HepG2 (cell line): ENCODE measurements around the gene ABT1. TPM values are rescaled to one million over a fixed set of nuclear protein-coding genes. Genes with fewer than 3 reads are reported as not detected.
A peak's percentile ranks its signal among the peaks of the same experiment; 100 is the strongest.

ENCODE experiments used
- EZH2 ChIP-seq: conservative IDR thresholded peaks from 2 replicates; pipeline ENCODE4 v1.6.1; 2012; ENCODE audit warnings: mild to moderate bottlenecking, low read depth, low read length, moderate library complexity
- GLMP ChIP-seq: sonication (generic); formaldehyde crosslinking; IDR thresholded peaks from 2 replicates; pipeline ENCODE4 v1.9.0; 2021; ENCODE audit warnings: missing genetic modification reagents, mild to moderate bottlenecking, borderline replicate concordance
- GMEB2 ChIP-seq: IDR thresholded peaks from 2 replicates; pipeline ENCODE4 v1.6.1; 2016; ENCODE audit warnings: missing biosample characterization, missing genetic modification reagents, low read depth
- GRHL1 ChIP-seq: sonication (generic); formaldehyde crosslinking; conservative IDR thresholded peaks from 2 replicates; pipeline ENCODE4 v1.8.0; 2022; ENCODE audit warnings: missing genetic modification reagents
- HNRNPLL ChIP-seq: fragments of 200-400 bp; formaldehyde crosslinking; IDR thresholded peaks from 2 replicates; pipeline ENCODE4 v1.6.1; 2017; ENCODE audit warnings: mild to moderate bottlenecking, low read depth, low read length; ENCODE audit not compliant: poor library complexity, severe bottlenecking
- JDP2 ChIP-seq: sonication (generic); formaldehyde crosslinking; IDR thresholded peaks from 2 replicates; pipeline ENCODE4 v1.8.1; 2022; ENCODE audit warnings: missing genetic modification reagents, borderline replicate concordance
- RFXAP ChIP-seq: sonication (generic); formaldehyde crosslinking; IDR thresholded peaks from 2 replicates; pipeline ENCODE4 v1.4.0; 2020; ENCODE audit warnings: missing genetic modification reagents, borderline replicate concordance
- U2AF2 ChIP-seq: fragments of 200-400 bp; formaldehyde crosslinking; IDR thresholded peaks from 2 replicates; pipeline ENCODE4 v1.6.1; 2017; ENCODE audit warnings: low read depth, mild to moderate bottlenecking, low read length
- YEATS2 ChIP-seq: sonication (generic); formaldehyde crosslinking; IDR thresholded peaks from 2 replicates; pipeline ENCODE4 v1.4.0; 2020; ENCODE audit warnings: missing genetic modification reagents, borderline replicate concordance
- YY1 ChIP-seq: IDR thresholded peaks from 2 replicates; pipeline ENCODE4 v1.6.1; 2011; ENCODE audit warnings: low read length, low read depth, moderate library complexity, mild to moderate bottlenecking; ENCODE audit not compliant: insufficient read depth, insufficient replicate concordance
- ZC3H13 ChIP-seq: sonication (generic); formaldehyde crosslinking; IDR thresholded peaks from 2 replicates; pipeline ENCODE4 v1.8.1; 2023; ENCODE audit warnings: mild to moderate bottlenecking, missing genetic modification reagents, moderate library complexity
- ZFYVE20 ChIP-seq: sonication (generic); formaldehyde crosslinking; IDR thresholded peaks from 2 replicates; pipeline ENCODE4 v1.8.0; 2023; ENCODE audit warnings: low read depth, mild to moderate bottlenecking, moderate library complexity, missing genetic modification reagents, borderline replicate concordance
- ZNF230 ChIP-seq: sonication (generic); formaldehyde crosslinking; IDR thresholded peaks from 2 replicates; pipeline ENCODE4 v1.4.0; 2020; ENCODE audit warnings: mild to moderate bottlenecking, missing genetic modification reagents
- ZNF3 ChIP-seq: IDR thresholded peaks from 2 replicates; pipeline ENCODE4 v1.7.0; 2017; ENCODE audit warnings: inconsistent platforms
- ZNF552 ChIP-seq: sonication (generic); formaldehyde crosslinking; IDR thresholded peaks from 2 replicates; pipeline ENCODE4 v1.9.0; 2022; ENCODE audit warnings: missing genetic modification reagents, mild to moderate bottlenecking, borderline replicate concordance
- ZNF558 ChIP-seq: sonication (generic); formaldehyde crosslinking; IDR thresholded peaks from 2 replicates; pipeline ENCODE4 v1.9.0; 2022; ENCODE audit warnings: mild to moderate bottlenecking, missing genetic modification reagents, borderline replicate concordance
- ZNF572 ChIP-seq: sonication (generic); formaldehyde crosslinking; IDR thresholded peaks from 2 replicates; pipeline ENCODE4 v1.5.1; 2020; ENCODE audit warnings: mild to moderate bottlenecking, missing genetic modification reagents
- ZNF777 ChIP-seq: sonication (generic); formaldehyde crosslinking; IDR thresholded peaks from 2 replicates; pipeline ENCODE4 v1.4.0; 2020; ENCODE audit warnings: missing genetic modification reagents
- ZNF850 ChIP-seq: sonication (generic); formaldehyde crosslinking; conservative IDR thresholded peaks from 2 replicates; pipeline ENCODE4 v1.9.0; 2021; ENCODE audit warnings: mild to moderate bottlenecking, missing genetic modification reagents
- polyA plus RNA-seq, 8 experiments: library from polyadenylated mRNA; depleted of rRNA in 3 of 8; stranded (reverse) in 7 of 8; unstranded in 1 of 8; fragments of >200 nt; fragmentation: Illumina TruSeq in 4 of 8; extraction: Trizol in 4 of 8; gene quantifications; 2 replicates each; pipeline versions ENCODE4 v1.2.1 to v1.2.3, GENCODE V29; 2011 to 2016; ENCODE audit warnings: low read depth in 4 of 8, missing spikeins in 1 of 8, mixed read lengths in 1 of 8; ENCODE audit not compliant: insufficient read depth in 1 of 8
- total RNA-seq, 5 experiments: library from RNA; depleted of rRNA; stranded (reverse); fragments of >200 nt; fragmentation: Illumina TruSeq; extraction: Trizol; gene quantifications; 2 replicates each; pipeline ENCODE4 v1.2.3, GENCODE V29; 2016; ENCODE audit warnings: low read depth in 1 of 5
- TF ChIP-seq, protein P1 (sequence below): sonication (generic); formaldehyde crosslinking; IDR thresholded peaks from 2 replicates; pipeline ENCODE4 v1.5.0; 2020; ENCODE audit warnings: mild to moderate bottlenecking, missing genetic modification reagents, moderate library complexity
- TF ChIP-seq, protein P2 (sequence below): sonication (generic); formaldehyde crosslinking; IDR thresholded peaks from 2 replicates; pipeline ENCODE4 v1.8.0; 2022; ENCODE audit warnings: mild to moderate bottlenecking, missing genetic modification reagents, moderate library complexity

The ABT1 gene
- total and polyA plus RNA-seq, 2 of the 13 experiments (the other 11 are each of a cell fraction or from before 2014, with no cell fraction given), result 38.4 TPM

GRCh38 chr6:26596579-26597388 is at the start of gene ABT1 (continued):
- peak; percentile 93; the same call in 1 of the 2 replicates for TF ChIP-seq ZNF558 (CRISPR knock-in tag)
- TF ChIP-seq ZFYVE20 (CRISPR knock-in tag), result peak; percentile 28; the same call in 1 of the 2 replicates
- TF ChIP-seq ZNF777 (CRISPR knock-in tag), result no peak; the same call in 1 of the 2 replicates
- TF ChIP-seq, protein P1, sequence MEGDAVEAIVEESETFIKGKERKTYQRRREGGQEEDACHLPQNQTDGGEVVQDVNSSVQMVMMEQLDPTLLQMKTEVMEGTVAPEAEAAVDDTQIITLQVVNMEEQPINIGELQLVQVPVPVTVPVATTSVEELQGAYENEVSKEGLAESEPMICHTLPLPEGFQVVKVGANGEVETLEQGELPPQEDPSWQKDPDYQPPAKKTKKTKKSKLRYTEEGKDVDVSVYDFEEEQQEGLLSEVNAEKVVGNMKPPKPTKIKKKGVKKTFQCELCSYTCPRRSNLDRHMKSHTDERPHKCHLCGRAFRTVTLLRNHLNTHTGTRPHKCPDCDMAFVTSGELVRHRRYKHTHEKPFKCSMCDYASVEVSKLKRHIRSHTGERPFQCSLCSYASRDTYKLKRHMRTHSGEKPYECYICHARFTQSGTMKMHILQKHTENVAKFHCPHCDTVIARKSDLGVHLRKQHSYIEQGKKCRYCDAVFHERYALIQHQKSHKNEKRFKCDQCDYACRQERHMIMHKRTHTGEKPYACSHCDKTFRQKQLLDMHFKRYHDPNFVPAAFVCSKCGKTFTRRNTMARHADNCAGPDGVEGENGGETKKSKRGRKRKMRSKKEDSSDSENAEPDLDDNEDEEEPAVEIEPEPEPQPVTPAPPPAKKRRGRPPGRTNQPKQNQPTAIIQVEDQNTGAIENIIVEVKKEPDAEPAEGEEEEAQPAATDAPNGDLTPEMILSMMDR (CRISPR knock-in tag), result peak; percentile 43
- TF ChIP-seq, protein P2, sequence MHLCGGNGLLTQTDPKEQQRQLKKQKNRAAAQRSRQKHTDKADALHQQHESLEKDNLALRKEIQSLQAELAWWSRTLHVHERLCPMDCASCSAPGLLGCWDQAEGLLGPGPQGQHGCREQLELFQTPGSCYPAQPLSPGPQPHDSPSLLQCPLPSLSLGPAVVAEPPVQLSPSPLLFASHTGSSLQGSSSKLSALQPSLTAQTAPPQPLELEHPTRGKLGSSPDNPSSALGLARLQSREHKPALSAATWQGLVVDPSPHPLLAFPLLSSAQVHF (CRISPR knock-in tag), result peak; percentile 97
- peak; percentile 59 for TF ChIP-seq ZNF3 (CRISPR knock-in tag)
- TF ChIP-seq ZNF552 (CRISPR knock-in tag), result peak; percentile 54; the same call in 1 of the 2 replicates
- peak; percentile 94 for TF ChIP-seq HNRNPLL
- no peak; the same call in 1 of the 2 replicates for TF ChIP-seq GRHL1 (CRISPR knock-in tag)
- TF ChIP-seq ZNF230 (CRISPR knock-in tag), result peak; percentile 96
- TF ChIP-seq U2AF2, result no peak
- TF ChIP-seq ZNF850 (CRISPR knock-in tag), result peak; percentile 77; the same call in 1 of the 2 replicates
- peak; percentile 98 for TF ChIP-seq ZC3H13
- TF ChIP-seq GLMP, result no peak
- TF ChIP-seq GMEB2 (CRISPR knock-in tag), result peak; percentile 78
- peak; percentile 99 for TF ChIP-seq YEATS2 (CRISPR knock-in tag)
- peak; percentile 85; the same call in 1 of the 2 replicates for TF ChIP-seq RFXAP (CRISPR knock-in tag)
- TF ChIP-seq JDP2 (CRISPR knock-in tag), result peak; percentile 52; the same call in 1 of the 2 replicates
- TF ChIP-seq ZNF572 (CRISPR knock-in tag), result peak; percentile 87; the same call in 1 of the 2 replicates
- no peak for TF ChIP-seq EZH2
- peak; percentile 94 for TF ChIP-seq YY1
